Gastrocnemius medialis (tissue), 4 donors: ENCODE data around the gene PARD3.

ENCODE experiments used
- POLR2A ChIP-seq, 2 donors: fragments of 450-650 bp; IDR thresholded peaks; one replicate each; pipeline ENCODE4 v1.6.1; 2017; ENCODE audit warnings: antibody characterized with exemption in 2 of 2, mild to moderate bottlenecking in 2 of 2, moderate library complexity in 2 of 2
- TF ChIP-seq, protein P1 (sequence below), 5 experiments: fragments of 450-650 bp in 3 of 5; fragments of 200-600 bp in 2 of 5; sonication (generic) in 2 of 5; IDR thresholded peaks in 4 of 5; conservative IDR thresholded peaks in 1 of 5; 1 replicate in 4 of 5; 2 replicates in 1 of 5; pipeline ENCODE4 v1.5.1; 2016 to 2019; ENCODE audit warnings: antibody characterized with exemption in 5 of 5, mild to moderate bottlenecking in 3 of 5, moderate library complexity in 3 of 5

DNA sequence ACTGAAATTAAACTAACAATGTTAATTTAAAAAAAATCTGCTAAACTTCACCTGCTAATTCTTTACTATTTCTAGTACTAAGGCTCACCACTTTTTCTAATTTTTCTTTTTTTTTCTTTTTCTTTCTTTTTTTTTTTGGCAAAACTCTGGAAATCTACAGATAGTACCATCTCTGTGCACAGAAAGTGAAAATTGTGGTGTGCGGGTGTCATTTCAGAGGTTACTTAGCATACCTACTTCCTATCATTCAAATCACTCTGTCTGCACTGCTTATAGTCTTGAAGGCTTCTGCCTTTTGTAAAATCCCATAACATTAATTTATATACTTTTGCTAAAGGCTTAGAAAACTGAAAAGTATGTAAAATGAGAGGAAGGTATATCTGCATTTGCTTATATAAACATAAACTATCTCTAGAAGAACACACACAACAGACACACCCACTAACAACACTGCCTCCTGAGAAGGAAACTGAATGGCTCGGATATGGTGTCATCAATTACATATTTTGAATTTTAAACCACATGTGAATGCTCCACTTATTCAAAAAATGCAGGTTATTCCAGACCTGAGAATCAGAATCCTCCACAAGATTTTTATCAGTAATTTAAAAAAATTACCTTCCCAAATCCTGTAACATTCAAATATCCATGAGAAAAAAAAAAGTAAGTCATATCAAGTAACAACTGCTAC is 229.5 kb downstream of the PARD3 start:
- TF ChIP-seq, protein P1, sequence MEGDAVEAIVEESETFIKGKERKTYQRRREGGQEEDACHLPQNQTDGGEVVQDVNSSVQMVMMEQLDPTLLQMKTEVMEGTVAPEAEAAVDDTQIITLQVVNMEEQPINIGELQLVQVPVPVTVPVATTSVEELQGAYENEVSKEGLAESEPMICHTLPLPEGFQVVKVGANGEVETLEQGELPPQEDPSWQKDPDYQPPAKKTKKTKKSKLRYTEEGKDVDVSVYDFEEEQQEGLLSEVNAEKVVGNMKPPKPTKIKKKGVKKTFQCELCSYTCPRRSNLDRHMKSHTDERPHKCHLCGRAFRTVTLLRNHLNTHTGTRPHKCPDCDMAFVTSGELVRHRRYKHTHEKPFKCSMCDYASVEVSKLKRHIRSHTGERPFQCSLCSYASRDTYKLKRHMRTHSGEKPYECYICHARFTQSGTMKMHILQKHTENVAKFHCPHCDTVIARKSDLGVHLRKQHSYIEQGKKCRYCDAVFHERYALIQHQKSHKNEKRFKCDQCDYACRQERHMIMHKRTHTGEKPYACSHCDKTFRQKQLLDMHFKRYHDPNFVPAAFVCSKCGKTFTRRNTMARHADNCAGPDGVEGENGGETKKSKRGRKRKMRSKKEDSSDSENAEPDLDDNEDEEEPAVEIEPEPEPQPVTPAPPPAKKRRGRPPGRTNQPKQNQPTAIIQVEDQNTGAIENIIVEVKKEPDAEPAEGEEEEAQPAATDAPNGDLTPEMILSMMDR (IDR thresholded peaks at IDR 0.05 in 4 of 5, conservative IDR thresholded peaks at IDR 0.05 in 1 of 5), result no peak
- no peak for TF ChIP-seq POLR2A (IDR thresholded peaks at IDR 0.05)
